RWPE2 (cell line): ENCODE data around the gene FBXO28.

ENCODE experiments used
- ATAC-seq: fragments of 200-7000 bp; cut with Tn5 transposase; 3 replicates; pipeline ENCODE4 v1.9.1; 2021; ENCODE audit warnings: low read depth
- DNase-seq: peaks from one replicate; pipeline ENCODE4 v3.0.0-alpha.2; 2020; ENCODE audit warnings: low spot score
- H3K27ac ChIP-seq: fragments of 450-650 bp; 2 replicates; pipeline ENCODE4 v1.5.1; 2017; ENCODE audit warnings: mild to moderate bottlenecking; ENCODE audit not compliant: poor library complexity, severe bottlenecking
- H3K27me3 ChIP-seq: fragments of 250-450 bp; sonication (Bioruptor Pico); 2 replicates; pipeline ENCODE4 v1.5.1; 2021; ENCODE audit warnings: mild to moderate bottlenecking, moderate library complexity; ENCODE audit not compliant: insufficient read depth, poor library complexity, severe bottlenecking
- H3K36me3 ChIP-seq: fragments of 250-450 bp; sonication (Bioruptor Pico); 2 replicates; pipeline ENCODE4 v1.5.1; 2020; ENCODE audit warnings: low read depth, mild to moderate bottlenecking, moderate library complexity
- H3K4me1 ChIP-seq: fragments of 250-450 bp; sonication (Bioruptor Pico); 2 replicates; pipeline ENCODE4 v1.5.1; 2021; ENCODE audit warnings: mild to moderate bottlenecking, moderate library complexity; ENCODE audit not compliant: insufficient read depth, poor library complexity, severe bottlenecking
- H3K4me3 ChIP-seq: fragments of 250-450 bp; sonication (Bioruptor Pico); 2 replicates; pipeline ENCODE4 v1.5.1; 2021; ENCODE audit warnings: mild to moderate bottlenecking, moderate library complexity; ENCODE audit not compliant: severe bottlenecking
- H3K9me3 ChIP-seq: fragments of 250-450 bp; sonication (Bioruptor Pico); 2 replicates; pipeline ENCODE4 v1.5.1; 2021; ENCODE audit warnings: mild to moderate bottlenecking, moderate library complexity; ENCODE audit not compliant: severe bottlenecking
- TF ChIP-seq, protein P1 (sequence below): fragments of 450-650 bp; IDR thresholded peaks from one replicate; pipeline ENCODE4 v1.5.1; 2017; ENCODE audit warnings: mild to moderate bottlenecking, moderate library complexity; ENCODE audit not compliant: poor library complexity, severe bottlenecking

The FBXO28 gene, protein sequence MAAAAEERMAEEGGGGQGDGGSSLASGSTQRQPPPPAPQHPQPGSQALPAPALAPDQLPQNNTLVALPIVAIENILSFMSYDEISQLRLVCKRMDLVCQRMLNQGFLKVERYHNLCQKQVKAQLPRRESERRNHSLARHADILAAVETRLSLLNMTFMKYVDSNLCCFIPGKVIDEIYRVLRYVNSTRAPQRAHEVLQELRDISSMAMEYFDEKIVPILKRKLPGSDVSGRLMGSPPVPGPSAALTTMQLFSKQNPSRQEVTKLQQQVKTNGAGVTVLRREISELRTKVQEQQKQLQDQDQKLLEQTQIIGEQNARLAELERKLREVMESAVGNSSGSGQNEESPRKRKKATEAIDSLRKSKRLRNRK

DNA sequence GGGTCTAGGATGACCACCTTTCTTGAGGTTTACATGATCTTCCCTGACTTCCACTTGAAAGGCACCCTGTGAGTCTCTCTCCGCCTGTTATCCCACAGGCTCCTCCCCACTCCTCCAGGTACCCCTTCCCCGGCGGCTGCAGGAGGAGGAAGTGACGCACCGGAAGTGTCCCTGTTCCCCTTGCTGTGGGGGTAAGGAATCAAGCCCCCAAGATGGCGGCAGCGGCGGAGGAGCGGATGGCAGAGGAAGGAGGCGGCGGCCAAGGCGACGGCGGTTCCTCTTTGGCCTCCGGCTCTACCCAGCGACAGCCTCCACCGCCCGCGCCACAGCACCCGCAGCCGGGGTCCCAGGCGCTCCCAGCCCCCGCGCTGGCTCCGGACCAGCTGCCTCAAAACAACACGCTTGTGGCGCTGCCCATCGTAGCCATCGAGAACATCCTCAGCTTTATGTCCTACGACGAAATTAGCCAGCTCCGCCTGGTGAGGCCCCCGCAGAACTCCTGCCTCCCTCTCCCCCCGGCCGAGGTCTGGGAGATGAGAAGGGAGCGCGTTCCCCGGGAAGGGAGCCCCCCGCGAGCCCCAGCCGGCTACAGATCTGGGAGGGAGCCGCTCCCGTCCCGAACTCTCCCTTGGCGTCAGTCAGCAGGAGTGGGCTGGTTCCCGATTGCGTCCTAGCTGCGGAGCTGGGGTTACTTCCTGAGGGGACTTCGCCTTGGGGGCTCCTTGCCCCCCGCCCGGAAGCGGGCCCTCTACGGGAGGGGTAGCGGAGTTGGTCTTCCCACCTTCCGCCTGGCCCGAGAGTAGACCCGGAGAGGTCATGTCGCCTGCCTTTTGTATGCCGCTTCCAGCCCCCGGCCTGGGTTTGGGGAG lies at the start of gene FBXO28:
TSS of gene FBXO28 (plus strand) at position 194 of the 869 bp plus-strand sequence. CDS start at position 213, 19 bp downstream.
- DNase-seq: peak; percentile 84
- peak within 1 kb of the TSS; percentile 66 for H3K4me3 ChIP-seq
- H3K36me3 ChIP-seq: peaks cover 3% of the 10 kb centered on the region; the same call in 1 of the 2 replicates
- peaks cover 16% of the 10 kb centered on the region for H3K4me1 ChIP-seq
- ATAC-seq: peak; percentile 97
- H3K27me3 ChIP-seq: no peaks in the 10 kb centered on the region
- peak within 1 kb of the TSS; percentile 60 for H3K27ac ChIP-seq
- TF ChIP-seq, protein P1, sequence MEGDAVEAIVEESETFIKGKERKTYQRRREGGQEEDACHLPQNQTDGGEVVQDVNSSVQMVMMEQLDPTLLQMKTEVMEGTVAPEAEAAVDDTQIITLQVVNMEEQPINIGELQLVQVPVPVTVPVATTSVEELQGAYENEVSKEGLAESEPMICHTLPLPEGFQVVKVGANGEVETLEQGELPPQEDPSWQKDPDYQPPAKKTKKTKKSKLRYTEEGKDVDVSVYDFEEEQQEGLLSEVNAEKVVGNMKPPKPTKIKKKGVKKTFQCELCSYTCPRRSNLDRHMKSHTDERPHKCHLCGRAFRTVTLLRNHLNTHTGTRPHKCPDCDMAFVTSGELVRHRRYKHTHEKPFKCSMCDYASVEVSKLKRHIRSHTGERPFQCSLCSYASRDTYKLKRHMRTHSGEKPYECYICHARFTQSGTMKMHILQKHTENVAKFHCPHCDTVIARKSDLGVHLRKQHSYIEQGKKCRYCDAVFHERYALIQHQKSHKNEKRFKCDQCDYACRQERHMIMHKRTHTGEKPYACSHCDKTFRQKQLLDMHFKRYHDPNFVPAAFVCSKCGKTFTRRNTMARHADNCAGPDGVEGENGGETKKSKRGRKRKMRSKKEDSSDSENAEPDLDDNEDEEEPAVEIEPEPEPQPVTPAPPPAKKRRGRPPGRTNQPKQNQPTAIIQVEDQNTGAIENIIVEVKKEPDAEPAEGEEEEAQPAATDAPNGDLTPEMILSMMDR: no peak
- H3K9me3 ChIP-seq: no peaks in the 10 kb centered on the region

DNA sequence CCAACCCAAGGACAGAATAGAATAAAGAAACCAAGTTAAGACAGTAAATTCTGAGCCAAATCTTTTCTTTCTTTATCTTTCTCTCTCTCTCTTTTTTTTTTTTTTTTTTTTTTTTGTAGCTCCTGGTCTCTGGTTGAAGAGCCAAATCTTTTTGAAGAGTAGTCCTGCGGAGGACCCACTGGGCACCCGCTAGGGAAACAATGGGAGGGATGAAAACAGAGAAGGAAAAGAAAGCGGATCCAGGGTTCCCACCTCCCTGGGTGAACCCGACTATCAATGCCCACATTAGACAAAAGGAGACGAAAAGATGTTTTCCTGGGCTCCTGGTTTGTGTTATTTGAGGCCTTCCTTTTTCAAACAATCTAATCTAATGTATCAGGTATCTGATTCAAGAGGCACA lies 49.8 kb upstream of the FBXO28 start:
- TF ChIP-seq, protein P1: no peak
- DNase-seq: no peak
- ATAC-seq: no peak
- no peaks in the 10 kb centered on the region for H3K27me3 ChIP-seq
- H3K4me3 ChIP-seq: no peak overlapping the region
- H3K4me1 ChIP-seq: peaks cover 28% of the 10 kb centered on the region
- no peak overlapping the region for H3K27ac ChIP-seq
- no peaks in the 10 kb centered on the region for H3K9me3 ChIP-seq
- no peaks in the 10 kb centered on the region for H3K36me3 ChIP-seq

DNA sequence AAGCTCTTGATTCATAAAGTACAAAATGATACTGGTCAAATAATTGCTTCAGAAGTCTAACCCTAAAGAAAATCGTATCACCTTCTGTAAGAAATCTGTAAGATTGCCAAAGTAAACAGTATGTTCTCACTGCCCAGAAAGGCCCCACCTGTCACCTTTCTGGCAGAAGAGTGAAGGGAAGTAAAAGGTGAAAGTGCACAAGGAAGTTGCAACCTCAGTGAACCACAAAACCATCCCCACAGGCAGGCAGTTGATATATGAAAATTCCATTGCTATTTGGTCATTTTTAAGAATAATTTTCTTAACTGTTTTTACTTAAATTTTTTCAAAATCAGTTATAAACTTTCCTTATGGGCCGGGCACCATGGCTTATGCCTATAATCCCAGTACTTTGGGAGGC lies 48.5 kb upstream of the FBXO28 start:
- no peaks in the 10 kb centered on the region for H3K9me3 ChIP-seq
- H3K27ac ChIP-seq: peak overlapping the region; percentile 49
- TF ChIP-seq, protein P1: no peak
- H3K4me3 ChIP-seq: no peak overlapping the region
- H3K27me3 ChIP-seq: no peaks in the 10 kb centered on the region
- peak; percentile 75 for ATAC-seq
- peaks cover 28% of the 10 kb centered on the region for H3K4me1 ChIP-seq
- H3K36me3 ChIP-seq: no peaks in the 10 kb centered on the region
- DNase-seq: peak; percentile 51

DNA sequence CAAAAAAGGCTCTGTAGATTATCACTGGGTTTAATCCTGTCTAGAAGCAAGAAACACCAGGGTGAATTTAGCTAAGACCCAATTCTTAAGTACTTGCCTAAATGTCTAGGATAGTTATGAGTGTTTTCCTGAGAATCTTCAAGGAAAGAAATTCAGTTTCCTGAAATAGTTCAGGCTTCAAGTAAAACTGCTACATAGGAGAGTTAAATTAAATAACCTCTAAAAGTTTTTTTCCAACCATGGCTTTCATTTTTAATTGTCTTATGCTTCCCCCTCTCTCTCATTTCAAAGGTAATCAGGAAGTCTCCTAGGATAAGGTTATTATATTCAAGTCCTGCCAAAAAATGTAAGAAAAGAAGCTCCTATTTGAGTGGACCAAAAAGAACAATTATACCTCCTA lies 46.7 kb upstream of the FBXO28 start:
- DNase-seq (no peak), ATAC-seq (no peak)
- Histone ChIP-seq H3K27me3 (no peaks in the 10 kb centered on the region), H3K27ac (peak overlapping the region; percentile 59), H3K36me3 (no peaks in the 10 kb centered on the region), H3K4me1 (peaks cover 28% of the 10 kb centered on the region), H3K4me3 (no peak overlapping the region), H3K9me3 (no peaks in the 10 kb centered on the region)
- TF ChIP-seq, protein P1: no peak
